Measurements from ENCODE around the gene RBM24. TPM values are rescaled to one million over a fixed set of nuclear protein-coding genes. Genes with fewer than 3 reads are reported as not detected.

RBM24 gene
- total RNA-seq, 1 experiment from 2014 or later = 3.3 TPM

GRCh38 chr6:17293395-17293794, 12.2 kb downstream of the RBM24 start:
- H3K27me3 ChIP-seq (ENCODE audit: insufficient read depth, low read length) = no peaks in the 10 kb centered on the region
- H3K79me2 ChIP-seq (ENCODE audit: insufficient read depth, low read length) = no peaks in the 10 kb centered on the region
- H3K9ac ChIP-seq (ENCODE audit: low read length) = no peak overlapping the region
- H3K36me3 ChIP-seq (ENCODE audit: control insufficient read depth in 1 of 2, insufficient read depth in 2 of 2, low read length in 2 of 2) = no peaks in the 10 kb centered on the region
- ChIA-PET POLR2A (no interaction called here), RAD21 (ENCODE audit: low non-redundant PET in 1 of 2, low total read pairs in 2 of 2, uncharacterized antibody in 2 of 2, unreplicated experiment in 2 of 2) (no interaction called here), CTCF (no interaction called here)
- no TSS peak for BruUV-seq (replicated peaks)
- no peaks in the 10 kb centered on the region for H3K9me3 ChIP-seq (ENCODE audit: control insufficient read depth in 1 of 2, insufficient read depth in 1 of 2, low read depth in 1 of 2, low read length in 2 of 2)
- TF ChIP-seq FOSL1 (IDR thresholded peaks at IDR 0.05; ENCODE audit: low read depth) = no peak
- TF ChIP-seq SRF (IDR thresholded peaks at IDR 0.05; ENCODE audit: low read depth) = no peak
- intact Hi-C loops (cut with micrococcal nuclease) = no loop called here
- no peak overlapping the region for H3K27ac ChIP-seq (ENCODE audit: low read depth, low read length)
- no peaks in the 10 kb centered on the region for H4K20me1 ChIP-seq (ENCODE audit: insufficient read depth)
- no peak for ATAC-seq
- no peak overlapping the region for H3K4me2 ChIP-seq (ENCODE audit: low read length)
- H3K4me3 ChIP-seq (replicated peaks in 1 of 2; ENCODE audit: low read depth in 1 of 2, low read length in 2 of 2) = no peak overlapping the region
- DNase-seq (ENCODE audit: low read depth, low spot score) = no peak
- no peak overlapping the region for H2AFZ ChIP-seq (ENCODE audit: low read depth, low read length, poor library complexity, severe bottlenecking)
- no peaks in the 10 kb centered on the region for H3K9me2 ChIP-seq (ENCODE audit: insufficient read depth)
- no peaks in the 10 kb centered on the region for H3K4me1 ChIP-seq (ENCODE audit: control insufficient read depth in 1 of 2, insufficient read depth in 2 of 2, low read length in 2 of 2)

DNA sequence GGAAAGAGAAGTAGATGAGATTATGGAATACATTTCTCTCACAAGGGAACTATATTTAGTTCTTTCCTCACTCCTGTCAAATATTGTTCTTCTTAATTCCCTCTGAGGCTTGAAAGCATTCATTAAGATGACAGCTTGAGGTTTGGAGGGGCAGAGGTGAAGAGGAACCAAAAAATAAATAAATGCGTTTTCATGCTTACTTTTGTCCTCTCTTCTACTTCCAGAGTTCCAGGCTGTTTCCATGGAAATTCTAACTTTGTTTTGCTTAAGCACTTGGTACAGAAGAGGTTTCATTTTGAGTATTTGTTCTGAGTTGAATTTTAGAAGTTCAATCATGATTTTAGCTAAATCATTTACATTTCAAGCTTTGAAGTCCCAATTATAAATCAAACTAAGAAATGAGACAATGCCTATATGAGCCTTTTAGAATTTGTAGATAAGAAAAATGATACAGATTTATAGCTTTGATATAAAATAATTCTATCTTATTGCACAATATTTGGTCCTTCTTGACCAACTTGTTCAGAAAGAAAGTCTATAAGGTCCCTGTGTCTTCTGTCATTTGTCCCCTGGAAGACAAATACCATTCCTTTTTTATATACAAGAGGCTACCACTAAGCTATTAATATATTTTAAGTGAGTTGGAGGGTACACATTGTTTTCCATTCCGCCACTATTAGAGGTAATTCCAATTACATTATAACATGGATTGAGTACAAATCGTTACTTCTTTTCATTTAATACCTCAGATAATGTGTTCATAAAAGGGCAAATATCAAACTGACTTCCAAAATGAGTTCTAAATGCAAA, 16.3 kb downstream of the RBM24 start:
- no TSS peak for BruUV-seq (replicated peaks)
- Histone ChIP-seq H3K27me3 (ENCODE audit: insufficient read depth, low read length) (no peaks in the 10 kb centered on the region), H3K36me3 (ENCODE audit: control insufficient read depth in 1 of 2, insufficient read depth in 2 of 2, low read length in 2 of 2) (no peaks in the 10 kb centered on the region), H2AFZ (ENCODE audit: low read depth, low read length, poor library complexity, severe bottlenecking) (no peak overlapping the region), H3K4me3 (replicated peaks in 1 of 2; ENCODE audit: low read depth in 1 of 2, low read length in 2 of 2) (no peak overlapping the region), H3K4me1 (ENCODE audit: control insufficient read depth in 1 of 2, insufficient read depth in 2 of 2, low read length in 2 of 2) (no peaks in the 10 kb centered on the region), H3K79me2 (ENCODE audit: insufficient read depth, low read length) (no peaks in the 10 kb centered on the region), H3K9me2 (ENCODE audit: insufficient read depth) (no peaks in the 10 kb centered on the region), H3K9me3 (ENCODE audit: control insufficient read depth in 1 of 2, insufficient read depth in 1 of 2, low read depth in 1 of 2, low read length in 2 of 2) (no peaks in the 10 kb centered on the region), H3K9ac (ENCODE audit: low read length) (no peak overlapping the region), H3K27ac (ENCODE audit: low read depth, low read length) (no peak overlapping the region), H3K4me2 (ENCODE audit: low read length) (no peak overlapping the region), H4K20me1 (ENCODE audit: insufficient read depth) (no peaks in the 10 kb centered on the region)
- no peak for ATAC-seq
- no peak for DNase-seq (ENCODE audit: low read depth, low spot score)
- ChIA-PET CTCF (no interaction called here), POLR2A (no interaction called here), RAD21 (ENCODE audit: low non-redundant PET in 1 of 2, low total read pairs in 2 of 2, uncharacterized antibody in 2 of 2, unreplicated experiment in 2 of 2) (no interaction called here)
- TF ChIP-seq EGR1 (IDR thresholded peaks at IDR 0.05; ENCODE audit: low read depth) (no peak), ZFX (IDR thresholded peaks at IDR 0.05) (no peak), YY1 (IDR thresholded peaks at IDR 0.05; ENCODE audit: extremely low read depth, insufficient replicate concordance, low read depth, low read length) (no peak), SIN3A (IDR thresholded peaks at IDR 0.05; ENCODE audit: low read depth) (no peak), POLR2A (IDR thresholded peaks at IDR 0.05; ENCODE audit: borderline replicate concordance, extremely low read depth, insufficient read depth, insufficient read length) (no peak), POLR2AphosphoS5 (IDR thresholded peaks at IDR 0.05; ENCODE audit: low read depth, low read length) (no peak), CBX3 (IDR thresholded peaks at IDR 0.05; ENCODE audit: low read depth) (no peak), RAD21 (IDR thresholded peaks at IDR 0.05; ENCODE audit: low read depth) (no peak)
- intact Hi-C loops (cut with micrococcal nuclease) = no loop called here

All from HCT116 (cell line).